HCT116 (cell line): Measurements from ENCODE around the gene PROM2.

ENCODE experiments used
- CTCF ChIP-seq, 3 experiments: fragments of 200-600 bp in 1 of 3; sonication (generic) in 1 of 3; IDR thresholded peaks in 2 of 3; conservative IDR thresholded peaks in 1 of 3; 2 replicates each; pipeline ENCODE4 v1.5.1; 2012 to 2017; ENCODE audit warnings: low read depth in 2 of 3, low read length in 2 of 3, antibody characterized with exemption in 1 of 3, borderline replicate concordance in 1 of 3, control low read depth in 1 of 3, mild to moderate bottlenecking in 1 of 3, mixed read lengths in 1 of 3, mixed run types in 1 of 3, moderate library complexity in 1 of 3; ENCODE audit not compliant: insufficient read depth in 1 of 3
- EZH2 ChIP-seq: fragments of 200-600 bp; sonication (generic); IDR thresholded peaks from 2 replicates; pipeline ENCODE4 v1.6.1; 2017; ENCODE audit warnings: antibody characterized with exemption, mixed run types
- MAX ChIP-seq: IDR thresholded peaks from 2 replicates; pipeline ENCODE4 v1.6.1; 2012
- POLR2A ChIP-seq: IDR thresholded peaks from 2 replicates; pipeline ENCODE4 v1.7.0; 2011; ENCODE audit warnings: borderline replicate concordance; ENCODE audit not compliant: insufficient read depth, insufficient read length; ENCODE audit errors: extremely low read depth
- POLR2AphosphoS5 ChIP-seq: IDR thresholded peaks from 2 replicates; pipeline ENCODE4 v1.6.1; 2011; ENCODE audit warnings: mild to moderate bottlenecking, low read depth, low read length, moderate library complexity
- SIN3A ChIP-seq: IDR thresholded peaks from 2 replicates; pipeline ENCODE4 v1.6.1; 2012; ENCODE audit warnings: low read depth
- YY1 ChIP-seq: IDR thresholded peaks from 2 replicates; pipeline ENCODE4 v1.6.1; 2011; ENCODE audit warnings: low read length, low read depth, moderate library complexity, mild to moderate bottlenecking; ENCODE audit not compliant: insufficient replicate concordance; ENCODE audit errors: extremely low read depth
- ZFX ChIP-seq: fragments of 450-650 bp; IDR thresholded peaks from 2 replicates; pipeline ENCODE4 v1.6.1; 2017
- ZNF274 ChIP-seq: fragments of 200-500 bp; sonication (Bioruptor generic); IDR thresholded peaks from 2 replicates; pipeline ENCODE4 v1.6.1; 2014; ENCODE audit warnings: mild to moderate bottlenecking, low read depth, low read length, inconsistent platforms

GRCh38 chr2:95300450-95300849, 26.2 kb downstream of the PROM2 start:
- TF ChIP-seq ZFX = no peak
- no peak for TF ChIP-seq POLR2AphosphoS5
- TF ChIP-seq CTCF (IDR thresholded peaks at IDR 0.05 in 2 of 3, conservative IDR thresholded peaks at IDR 0.05 in 1 of 3; ENCODE audit: borderline replicate concordance in 1 of 3, insufficient read depth in 1 of 3, low read depth in 2 of 3, low read length in 2 of 3) = no peak
- no peak for TF ChIP-seq YY1
- no peak for TF ChIP-seq ZNF274
- TF ChIP-seq POLR2A = no peak
- TF ChIP-seq SIN3A = no peak
- TF ChIP-seq MAX = no peak
- no peak for TF ChIP-seq EZH2
